Stomach (tissue), 4 donors: ENCODE results near the gene CNDP1.
"Not testable (repeated sequence)": the region's sequence is repeated elsewhere in the genome, so short reads cannot be mapped to it uniquely, and the experiment has no call there.

Experiments
- CTCF ChIP-seq, 7 experiments: fragments of 450-650 bp in 4 of 7; fragments of 200-600 bp in 3 of 7; sonication (generic) in 3 of 7; IDR thresholded peaks; one replicate each; pipeline ENCODE4 v1.5.1; 2016 to 2019; ENCODE audit warnings: antibody characterized with exemption in 7 of 7, control low read depth in 2 of 7, mild to moderate bottlenecking in 1 of 7
- EP300 ChIP-seq: sonication (generic); formaldehyde crosslinking; IDR thresholded peaks from one replicate; pipeline ENCODE4 v1.6.1; 2017; ENCODE audit warnings: antibody characterized with exemption

GRCh38 chr18:74565164-74565563, 30.9 kb downstream of the CNDP1 start:
- TF ChIP-seq CTCF (IDR thresholded peaks at IDR 0.05); EP300: not testable (repeated sequence)
